ENCODE data around the gene NLN.
A peak's percentile ranks its signal among the peaks of the same experiment; 100 is the strongest.
"Not testable (repeated sequence)": the region's sequence is repeated elsewhere in the genome, so short reads cannot be mapped to it uniquely, and the experiment has no call there.

Gene NLN

GRCh38 chr5:65734196-65734775, 12.3 kb downstream of the NLN start:
- not testable (repeated sequence) for DNase-seq

GRCh38 chr5:65734921-65735320, 12.9 kb downstream of the NLN start:
- no peak for DNase-seq

- no peak for DNase-seq
Measured at GRCh38 chr5:65736011-65736410, 14.0 kb downstream of the NLN start.

GRCh38 chr5:65737842-65738241, 15.8 kb downstream of the NLN start:
- DNase-seq: no peak

GRCh38 chr5:65738305-65738704, 16.3 kb downstream of the NLN start:
- no peak for DNase-seq

- no peak for DNase-seq
Measured at GRCh38 chr5:65739162-65739561, 17.2 kb downstream of the NLN start.

GRCh38 chr5:65742565-65743231, 20.7 kb downstream of the NLN start:
- DNase-seq: no peak

- no peak for DNase-seq
Measured at GRCh38 chr5:65749221-65749844, 27.3 kb downstream of the NLN start.

- no peak for DNase-seq
Measured at GRCh38 chr5:65749956-65750355, 28.0 kb downstream of the NLN start.

GRCh38 chr5:65750938-65751337, 28.9 kb downstream of the NLN start:
- DNase-seq: no peak

- no peak for DNase-seq
Measured at GRCh38 chr5:65753189-65753588, 31.2 kb downstream of the NLN start.

- no peak for DNase-seq
Measured at GRCh38 chr5:65758546-65759144, 36.6 kb downstream of the NLN start.

- peak in 2 of 4 experiments; percentile 6 to 8 for DNase-seq
Measured at GRCh38 chr5:65760504-65761275, 38.7 kb downstream of the NLN start.

GRCh38 chr5:65762234-65762633, 40.2 kb downstream of the NLN start:
- no peak for DNase-seq

GRCh38 chr5:65765582-65765981, 43.6 kb downstream of the NLN start:
- no peak for DNase-seq

GRCh38 chr5:65766175-65766574, 44.2 kb downstream of the NLN start:
- no peak for DNase-seq

- no peak for DNase-seq
Measured at GRCh38 chr5:65766781-65767180, 44.8 kb downstream of the NLN start.

GRCh38 chr5:65767565-65767964, 45.6 kb downstream of the NLN start:
- no peak for DNase-seq

GRCh38 chr5:65768723-65769346, 46.8 kb downstream of the NLN start:
- DNase-seq: no peak

GRCh38 chr5:65769539-65769938, 47.5 kb downstream of the NLN start:
- no peak for DNase-seq

- no peak for DNase-seq
Measured at GRCh38 chr5:65771266-65771665, 49.3 kb downstream of the NLN start.

- DNase-seq: not testable (repeated sequence)
Measured at GRCh38 chr5:65772963-65773362, 51.0 kb downstream of the NLN start.

- no peak for DNase-seq
Measured at GRCh38 chr5:65774346-65774745, 52.3 kb downstream of the NLN start.

Data from activated CD4-positive, CD25-positive, alpha-beta regulatory T cell (primary cell).